ENCODE results near the gene GNRH2. TPM values are rescaled to one million over a fixed set of nuclear protein-coding genes. Genes with fewer than 3 reads are reported as not detected.

GNRH2 gene, protein sequence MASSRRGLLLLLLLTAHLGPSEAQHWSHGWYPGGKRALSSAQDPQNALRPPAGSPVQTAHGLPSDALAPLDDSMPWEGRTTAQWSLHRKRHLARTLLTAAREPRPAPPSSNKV
- total RNA-seq, result not detected

DNA sequence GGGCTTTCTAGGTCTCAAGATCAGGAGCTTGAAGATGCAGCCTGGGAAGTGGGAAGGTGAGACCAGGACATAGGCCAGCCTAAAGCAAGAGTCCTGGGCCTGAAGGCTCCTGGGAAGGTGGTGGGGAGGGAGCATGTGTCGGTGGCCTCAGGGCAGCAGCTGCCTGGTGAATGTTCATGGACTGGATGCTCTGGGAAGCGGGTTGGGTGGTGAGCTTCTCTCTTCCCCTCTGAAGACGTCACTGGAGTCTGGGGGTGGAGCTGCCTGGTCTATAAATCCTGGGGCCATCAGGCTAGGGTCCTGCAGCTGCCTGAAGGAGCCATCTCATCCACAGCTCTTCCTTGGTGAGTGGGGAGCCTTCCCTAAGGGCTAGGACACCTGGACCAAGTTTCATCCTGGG, at the start of gene GNRH2:
Gene GNRH2, plus strand, starts transcription at position 301 of the 400 bp plus-strand sequence. CDS start 793 bp downstream, outside the sequence.
- DNase-seq, result no peak
- Histone ChIP-seq H3K4me3 (no peak within 1 kb of the TSS), H3K36me3 (peaks cover 0 to 32% of the 10 kb centered on the region in 2 donors), H3K27me3 (no peaks in the 10 kb centered on the region), H3K4me1 (peaks cover 11 to 22% of the 10 kb centered on the region in 2 donors), H3K9me3 (no peaks in the 10 kb centered on the region), H3K27ac (peak within 1 kb of the TSS; percentile 27 to 62 (median 58))
- intact Hi-C loops (cut with DNase I; ENCODE audit: low total_unique reads), result loop anchor here (10.0 kb wide), 1 partner anchor 161 kb away; the partner anchor contains the start of genes DDRGK1 and ITPA
- in situ Hi-C loops (cut with MboI; ENCODE audit: low sequenced_read_pairs in 4 of 4), result no loop called here
- no peak for ATAC-seq
- TF ChIP-seq POLR2A (IDR thresholded peaks at IDR 0.05), result no peak
- TF ChIP-seq, protein P1, sequence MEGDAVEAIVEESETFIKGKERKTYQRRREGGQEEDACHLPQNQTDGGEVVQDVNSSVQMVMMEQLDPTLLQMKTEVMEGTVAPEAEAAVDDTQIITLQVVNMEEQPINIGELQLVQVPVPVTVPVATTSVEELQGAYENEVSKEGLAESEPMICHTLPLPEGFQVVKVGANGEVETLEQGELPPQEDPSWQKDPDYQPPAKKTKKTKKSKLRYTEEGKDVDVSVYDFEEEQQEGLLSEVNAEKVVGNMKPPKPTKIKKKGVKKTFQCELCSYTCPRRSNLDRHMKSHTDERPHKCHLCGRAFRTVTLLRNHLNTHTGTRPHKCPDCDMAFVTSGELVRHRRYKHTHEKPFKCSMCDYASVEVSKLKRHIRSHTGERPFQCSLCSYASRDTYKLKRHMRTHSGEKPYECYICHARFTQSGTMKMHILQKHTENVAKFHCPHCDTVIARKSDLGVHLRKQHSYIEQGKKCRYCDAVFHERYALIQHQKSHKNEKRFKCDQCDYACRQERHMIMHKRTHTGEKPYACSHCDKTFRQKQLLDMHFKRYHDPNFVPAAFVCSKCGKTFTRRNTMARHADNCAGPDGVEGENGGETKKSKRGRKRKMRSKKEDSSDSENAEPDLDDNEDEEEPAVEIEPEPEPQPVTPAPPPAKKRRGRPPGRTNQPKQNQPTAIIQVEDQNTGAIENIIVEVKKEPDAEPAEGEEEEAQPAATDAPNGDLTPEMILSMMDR (IDR thresholded peaks at IDR 0.05 in 4 of 5, conservative IDR thresholded peaks at IDR 0.05 in 1 of 5), result no peak

DNA sequence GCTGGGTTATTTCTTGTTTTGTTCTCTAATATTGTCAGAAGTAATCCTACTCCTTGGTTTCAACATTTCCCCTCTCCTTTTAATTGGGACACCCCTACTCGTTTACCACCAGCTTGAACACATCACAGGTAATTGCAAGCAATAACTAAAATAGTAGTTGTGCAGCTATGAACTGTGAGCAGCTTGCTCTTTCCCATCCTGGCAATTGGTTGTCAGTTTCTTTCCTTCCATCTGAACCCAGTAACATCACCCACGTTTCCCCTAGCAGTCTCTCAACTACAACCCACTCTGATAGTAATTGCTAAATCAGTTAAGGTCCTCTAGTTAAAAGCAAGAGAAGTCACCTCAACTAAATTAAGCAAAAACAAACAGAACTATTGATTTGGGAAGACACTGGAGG, 47.6 kb upstream of the GNRH2 start:
- in situ Hi-C loops (cut with MboI; ENCODE audit: low sequenced_read_pairs in 4 of 4) (no loop called here), intact Hi-C loops (cut with DNase I; ENCODE audit: low total_unique reads) (no loop called here)
- H3K27ac ChIP-seq, result no peak overlapping the region
- H3K4me3 ChIP-seq, result no peak overlapping the region
- H3K9me3 ChIP-seq, result no peaks in the 10 kb centered on the region
- H3K4me1 ChIP-seq, result no peaks in the 10 kb centered on the region
- DNase-seq (no peak), ATAC-seq (no peak)
- no peaks in the 10 kb centered on the region for H3K27me3 ChIP-seq
- H3K36me3 ChIP-seq, result peaks cover 0 to 56% of the 10 kb centered on the region in 2 donors
- no peak for TF ChIP-seq POLR2A (IDR thresholded peaks at IDR 0.05)
- TF ChIP-seq, protein P1 (IDR thresholded peaks at IDR 0.05 in 4 of 5, conservative IDR thresholded peaks at IDR 0.05 in 1 of 5), result no peak

DNA sequence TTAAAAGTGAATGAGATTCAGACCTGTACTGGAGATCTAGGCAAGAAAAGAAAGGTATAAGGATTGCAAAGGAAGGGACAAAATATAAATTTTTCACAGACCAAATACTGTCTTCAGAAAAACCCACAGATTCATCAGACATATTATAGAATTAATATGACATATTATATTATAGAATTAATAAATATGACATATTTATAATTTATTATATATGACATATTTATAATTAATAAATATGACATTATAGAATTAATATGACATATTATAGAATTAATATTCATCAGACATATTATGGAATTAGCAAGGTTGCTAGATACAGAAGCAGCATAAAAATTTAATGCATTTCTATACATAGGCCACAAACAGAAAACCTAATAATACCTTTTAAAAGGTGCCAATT, 44.7 kb upstream of the GNRH2 start:
- in situ Hi-C loops (cut with MboI; ENCODE audit: low sequenced_read_pairs in 4 of 4) (no loop called here), intact Hi-C loops (cut with DNase I; ENCODE audit: low total_unique reads) (no loop called here)
- Histone ChIP-seq H3K27me3 (no peaks in the 10 kb centered on the region), H3K4me1 (no peaks in the 10 kb centered on the region), H3K27ac (no peak overlapping the region), H3K9me3 (no peaks in the 10 kb centered on the region), H3K36me3 (peaks cover 0 to 29% of the 10 kb centered on the region in 2 donors), H3K4me3 (no peak overlapping the region)
- DNase-seq (no peak), ATAC-seq (no peak)
- TF ChIP-seq, protein P1 (IDR thresholded peaks at IDR 0.05 in 4 of 5, conservative IDR thresholded peaks at IDR 0.05 in 1 of 5), result no peak
- TF ChIP-seq POLR2A (IDR thresholded peaks at IDR 0.05), result no peak

DNA sequence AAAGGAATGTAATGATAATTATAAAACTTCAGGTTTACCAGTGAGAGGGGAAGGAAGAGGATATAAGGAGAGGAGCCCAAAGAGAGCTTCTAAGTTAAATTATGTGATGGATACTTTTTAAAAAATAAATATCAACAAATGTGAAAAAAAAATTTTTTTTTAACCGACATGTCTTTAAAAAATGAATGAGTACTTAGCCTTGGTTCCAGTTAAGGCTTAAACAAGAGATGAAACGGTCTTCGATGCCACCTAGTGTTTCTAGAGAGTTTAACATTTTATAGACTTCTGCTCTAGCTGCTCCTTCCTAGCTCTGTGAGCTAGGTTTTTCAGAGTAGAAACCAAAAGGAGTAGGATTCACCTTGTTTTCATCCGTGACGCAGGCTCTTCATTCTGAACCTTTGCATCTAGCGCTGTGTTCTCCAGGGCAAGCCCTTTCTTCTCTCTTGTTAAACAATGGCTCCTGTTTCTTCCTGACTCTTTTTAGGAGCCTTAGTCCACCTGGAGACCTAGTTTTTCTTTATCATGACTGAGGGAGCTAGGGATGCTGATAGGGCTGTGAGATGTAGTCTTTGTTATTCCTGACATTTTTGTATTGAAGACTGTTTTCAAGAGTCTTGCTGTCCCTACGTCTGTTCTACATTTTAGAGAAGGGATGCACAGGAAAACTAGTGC, 42.4 kb upstream of the GNRH2 start:
- in situ Hi-C loops (cut with MboI; ENCODE audit: low sequenced_read_pairs in 4 of 4), result loop anchor here in 1 of 4 donors (25.0 kb wide), 1 partner anchor 289 kb away; no protein-coding TSS in a partner anchor

More for the DNA sequence above, 42.4 kb upstream of the GNRH2 start:
- intact Hi-C loops (cut with DNase I; ENCODE audit: low total_unique reads), result loop anchor here (2.0 to 10.0 kb wide), 3 partner anchors 128 to 356 kb away; partner anchors contain the start of genes PCED1A, PTPRA and VPS16
- ATAC-seq (peak in 1 of 2 donors; percentile 55), DNase-seq (no peak)
- Histone ChIP-seq H3K9me3 (no peaks in the 10 kb centered on the region), H3K4me1 (no peaks in the 10 kb centered on the region), H3K4me3 (no peak overlapping the region), H3K27me3 (no peaks in the 10 kb centered on the region), H3K36me3 (peaks cover 0 to 20% of the 10 kb centered on the region in 2 donors), H3K27ac (no peak overlapping the region)
- TF ChIP-seq, protein P1 (IDR thresholded peaks at IDR 0.05 in 4 of 5, conservative IDR thresholded peaks at IDR 0.05 in 1 of 5), result peak in 4 of 5 experiments; percentile 30 to 48 (median 40)
- no peak for TF ChIP-seq POLR2A (IDR thresholded peaks at IDR 0.05)

Data from gastrocnemius medialis (tissue), 4 donors.